Activated naive CD8-positive, alpha-beta T cell treated with anti-CD3 and anti-CD28 coated beads, Interleukin-2, amount 50 U/mL, for 16 hours (primary cell): ENCODE results near the gene CHRNA9.

Experiments used
- DNase-seq: peaks from one replicate; pipeline ENCODE4 v3.0.0-alpha.2; 2020; ENCODE audit warnings: low read depth, low spot score

CHRNA9 gene

DNA sequence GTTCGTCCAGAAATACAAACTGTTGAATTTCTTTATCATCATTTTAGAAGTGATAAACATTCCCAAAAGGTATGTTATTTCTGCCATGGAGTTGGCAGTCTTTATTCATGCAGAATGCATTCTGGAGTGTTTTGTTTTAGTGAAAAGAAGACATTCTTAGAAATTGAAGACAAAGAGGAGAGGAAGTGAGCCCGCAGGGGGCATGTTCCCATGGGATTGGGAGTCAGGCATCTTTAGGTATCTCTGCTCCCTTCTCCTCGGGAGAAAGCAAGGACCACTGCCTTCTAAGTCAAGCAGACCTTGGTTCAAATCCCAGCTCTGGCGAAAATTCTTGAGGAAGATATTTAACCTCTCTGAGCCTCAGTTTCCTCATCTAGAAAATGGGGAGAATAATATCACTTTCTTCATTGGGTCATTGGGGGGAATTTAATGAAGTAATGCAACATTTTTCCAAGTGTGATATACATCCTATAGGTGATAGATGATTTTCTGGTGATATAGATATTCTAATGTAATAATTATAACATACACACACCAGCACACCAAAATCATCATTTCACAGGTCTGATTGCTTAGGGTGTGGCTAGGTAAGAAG is 26.5 kb upstream of the CHRNA9 start:
- DNase-seq, result no peak

DNA sequence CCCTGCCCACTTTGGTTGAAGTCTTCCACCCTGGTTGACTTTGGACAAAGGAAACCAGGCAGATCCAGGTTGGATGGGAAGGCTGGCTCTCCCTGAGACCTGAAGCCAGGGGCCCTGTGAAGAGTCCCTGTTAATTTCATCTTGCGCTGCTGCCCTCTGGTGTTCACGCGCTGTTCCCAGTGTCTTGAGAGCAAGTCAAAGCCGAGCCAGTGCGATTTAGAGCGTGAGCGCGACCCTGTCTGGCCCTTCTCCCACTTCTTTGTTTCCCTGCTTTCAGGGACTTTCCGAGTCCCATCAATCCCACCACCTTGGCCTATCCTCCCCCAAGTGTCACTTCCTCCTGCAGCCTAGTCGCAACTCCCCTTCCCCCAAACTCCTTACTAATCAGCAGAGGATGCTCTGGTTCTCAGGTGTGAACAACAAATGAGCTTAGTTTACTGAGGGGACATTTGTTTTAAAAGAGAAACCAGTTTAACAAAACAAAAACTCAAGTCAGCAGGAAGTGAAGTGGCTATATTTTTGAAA is 25.8 kb upstream of the CHRNA9 start:
- peak; percentile 76 for DNase-seq

DNA sequence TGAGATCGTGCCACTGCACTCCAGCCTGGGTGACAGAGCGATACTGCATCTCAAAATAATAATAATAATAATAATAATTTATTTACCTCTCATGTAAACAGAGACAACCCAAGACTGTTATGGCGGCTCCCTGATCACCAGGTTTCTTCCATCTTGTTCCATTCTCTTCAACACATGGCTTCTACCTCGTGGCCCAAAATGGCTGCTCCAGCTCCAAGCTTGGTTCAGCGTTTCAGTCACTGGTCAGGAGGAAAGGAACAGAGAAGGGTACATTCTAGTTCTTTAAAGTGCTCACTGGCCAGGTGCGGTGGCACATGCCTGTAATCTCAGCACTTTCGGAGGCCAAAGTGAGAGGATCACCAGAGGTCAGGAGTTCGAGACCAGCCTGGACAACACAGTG is 24.9 kb upstream of the CHRNA9 start:
- no peak for DNase-seq

GRCh38 chr4:40311811-40312346 is 23.3 kb upstream of the CHRNA9 start:
- DNase-seq, result no peak

- no peak for DNase-seq
Observed at GRCh38 chr4:40314951-40315350, 20.2 kb upstream of the CHRNA9 start.

DNA sequence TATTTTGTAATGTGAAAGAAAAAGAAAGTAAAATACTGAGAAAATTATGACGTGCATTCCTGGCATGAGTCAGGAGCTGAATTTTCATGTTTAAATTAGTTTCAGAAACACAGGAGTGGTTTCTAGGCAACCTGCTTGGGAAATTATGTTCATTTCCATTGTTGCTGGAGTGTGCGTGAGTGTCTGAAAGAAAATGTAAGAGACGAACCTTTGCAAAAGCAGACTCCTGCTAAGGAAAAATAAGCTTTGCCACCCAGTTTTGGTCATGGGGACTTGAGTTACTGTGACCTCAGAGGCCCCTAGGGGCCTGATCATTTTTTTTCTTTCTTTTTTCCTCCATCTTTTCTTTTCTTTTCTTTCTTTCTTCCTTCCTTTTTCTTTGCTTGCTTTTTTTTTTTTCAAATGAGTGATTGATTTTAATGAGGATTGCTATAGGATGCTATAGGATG is 18.8 kb upstream of the CHRNA9 start:
- DNase-seq, result peak; percentile 19

DNA sequence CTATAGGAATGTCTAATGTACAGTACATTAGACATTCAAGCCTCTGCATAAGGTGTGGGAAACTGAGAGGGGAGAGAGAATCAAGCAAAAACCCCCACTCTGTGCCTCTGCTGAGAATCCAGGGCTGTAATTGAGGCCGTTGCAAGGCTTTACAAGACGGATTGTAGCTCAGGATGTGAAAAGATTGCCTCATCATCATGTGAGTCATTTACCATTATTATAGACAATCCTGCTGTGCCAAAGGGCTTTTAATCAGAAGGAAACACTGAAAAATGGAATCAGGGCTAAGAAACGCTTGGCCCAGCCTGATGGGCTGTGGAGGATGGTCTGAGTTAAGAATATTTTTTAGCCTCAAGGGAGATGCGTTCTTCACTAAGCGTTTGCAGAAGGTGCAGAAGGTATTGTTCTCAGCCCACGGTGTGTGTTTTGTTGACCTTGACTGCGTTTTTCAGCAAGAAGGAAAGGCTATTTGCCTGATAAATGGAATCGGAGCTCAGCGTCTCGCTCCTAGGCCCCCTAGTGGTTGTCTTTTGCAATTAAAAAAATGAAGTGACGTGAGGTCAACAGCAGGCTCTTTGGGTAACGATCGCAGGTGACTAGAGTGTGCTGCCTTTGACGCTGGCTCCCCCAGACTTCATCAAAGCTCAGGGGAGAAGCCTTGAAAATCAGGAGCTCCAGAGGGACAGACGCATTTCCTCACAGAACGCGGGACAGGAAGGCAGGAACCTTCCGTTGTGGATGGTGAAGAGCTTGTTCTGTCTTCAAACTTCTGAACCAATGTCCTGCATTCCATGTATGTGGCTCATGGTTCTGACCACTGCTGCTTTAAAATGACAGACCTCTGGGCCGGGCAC is 18.1 kb upstream of the CHRNA9 start:
- no peak for DNase-seq

DNA sequence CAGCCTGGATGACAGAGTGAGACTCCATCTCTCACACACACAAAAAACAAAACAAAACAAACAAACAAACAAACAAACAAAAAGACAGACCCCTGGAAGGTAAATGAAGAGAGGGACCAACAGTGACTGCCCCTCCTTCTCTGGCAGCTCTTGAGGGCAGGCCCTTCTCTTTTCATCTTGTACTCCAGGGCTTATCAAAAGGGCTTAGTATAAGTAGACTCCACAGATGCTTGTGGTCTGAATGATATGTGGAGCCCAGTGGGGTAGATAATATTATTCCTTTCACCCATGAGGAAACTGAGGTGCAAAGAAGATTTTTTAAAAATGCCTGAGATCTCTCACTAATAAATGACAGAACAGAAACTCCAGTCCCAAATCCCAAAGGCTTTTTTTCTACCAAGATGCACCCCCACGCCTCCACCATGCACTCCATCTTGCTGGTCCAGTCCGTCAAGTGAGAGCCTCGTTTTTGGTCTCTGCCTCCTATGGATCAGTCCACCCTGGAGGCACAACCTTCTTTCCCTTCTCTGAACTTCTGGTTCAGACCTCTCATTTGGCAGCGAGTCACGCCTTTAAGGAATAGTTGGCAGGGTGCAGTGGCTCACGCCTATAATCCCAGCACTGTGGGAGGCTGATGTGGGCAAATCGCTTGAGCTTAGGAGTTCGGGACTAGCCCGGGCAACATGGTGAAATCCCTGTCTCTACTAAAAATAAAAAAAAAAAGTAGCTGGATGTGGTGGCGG is 17.0 kb upstream of the CHRNA9 start:
- no peak for DNase-seq

GRCh38 chr4:40321574-40322275 is 13.4 kb upstream of the CHRNA9 start:
- DNase-seq, result no peak

- DNase-seq, result no peak
Observed at GRCh38 chr4:40322811-40323210, 12.3 kb upstream of the CHRNA9 start.

GRCh38 chr4:40323866-40324265 is 11.3 kb upstream of the CHRNA9 start:
- no peak for DNase-seq

DNA sequence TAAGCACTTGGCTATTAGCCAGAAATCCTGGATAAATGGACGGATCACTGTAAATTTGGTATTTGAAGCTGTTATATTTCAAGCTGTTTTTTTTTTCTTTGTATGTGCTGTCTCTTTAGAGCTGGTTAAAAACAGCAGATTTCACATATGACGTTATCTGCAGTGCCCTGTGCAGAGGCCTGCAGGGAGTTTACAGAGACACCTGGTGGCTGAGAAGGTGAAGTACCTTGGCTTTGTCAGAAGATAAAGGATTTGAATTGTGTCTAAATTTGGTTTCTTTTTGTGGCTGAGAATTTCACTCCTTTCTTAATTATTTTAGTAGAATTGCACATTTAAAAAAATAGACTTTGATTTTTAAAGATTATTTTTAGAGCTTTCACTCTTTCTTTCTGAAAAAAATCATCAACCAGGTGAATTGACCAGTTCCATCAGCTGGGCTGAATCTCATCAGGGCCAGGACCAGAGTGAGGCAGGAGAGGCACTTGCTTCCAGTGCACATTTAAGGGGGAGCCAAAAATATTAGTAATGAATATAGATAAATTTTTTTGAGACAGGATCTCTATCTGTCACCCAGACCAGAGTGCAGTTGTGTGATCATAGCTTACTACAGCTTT is 9.6 kb upstream of the CHRNA9 start:
- DNase-seq, result no peak

- DNase-seq, result no peak
Observed at GRCh38 chr4:40327340-40327739, 7.8 kb upstream of the CHRNA9 start.

GRCh38 chr4:40328383-40328782 is 6.8 kb upstream of the CHRNA9 start:
- DNase-seq, result no peak

DNA sequence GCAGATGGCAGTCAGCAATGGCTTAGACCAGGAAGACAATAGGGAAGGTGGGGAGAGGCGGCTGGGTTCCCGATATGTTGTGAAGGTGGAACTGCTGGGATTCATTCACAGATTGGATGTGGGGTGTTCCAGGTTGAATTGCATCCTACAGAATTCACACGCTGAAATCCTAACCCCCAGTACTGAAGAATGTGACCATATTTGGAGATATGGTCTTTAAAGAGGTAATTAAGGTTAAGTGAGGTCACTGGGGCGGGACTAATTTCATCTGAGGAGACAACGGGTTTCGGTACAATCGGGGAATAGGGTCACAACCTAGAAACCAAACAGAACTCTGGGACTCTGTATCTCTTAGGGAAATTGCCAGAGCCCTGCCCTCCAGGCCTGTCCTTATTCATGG is 5.3 kb upstream of the CHRNA9 start:
- no peak for DNase-seq

DNA sequence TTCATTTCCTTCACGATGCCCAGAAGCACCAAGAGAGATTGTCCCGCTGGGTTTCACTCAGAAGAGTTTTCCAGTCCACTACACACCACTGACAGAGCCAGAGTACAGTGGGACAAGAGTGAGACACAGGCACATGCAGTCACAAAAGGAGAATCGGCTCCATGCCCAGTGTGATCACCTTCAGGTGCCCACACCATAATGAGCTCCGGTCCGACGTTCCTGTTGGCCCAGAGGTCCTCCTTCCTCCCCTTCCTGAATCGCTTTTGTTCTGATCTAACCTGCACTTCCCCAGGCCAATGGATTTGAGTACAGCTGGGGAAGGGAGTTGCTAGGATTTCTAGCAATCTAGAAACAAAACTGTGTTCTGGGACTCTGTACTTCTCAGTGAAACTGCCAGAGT is 4.6 kb upstream of the CHRNA9 start:
- no peak for DNase-seq

DNA sequence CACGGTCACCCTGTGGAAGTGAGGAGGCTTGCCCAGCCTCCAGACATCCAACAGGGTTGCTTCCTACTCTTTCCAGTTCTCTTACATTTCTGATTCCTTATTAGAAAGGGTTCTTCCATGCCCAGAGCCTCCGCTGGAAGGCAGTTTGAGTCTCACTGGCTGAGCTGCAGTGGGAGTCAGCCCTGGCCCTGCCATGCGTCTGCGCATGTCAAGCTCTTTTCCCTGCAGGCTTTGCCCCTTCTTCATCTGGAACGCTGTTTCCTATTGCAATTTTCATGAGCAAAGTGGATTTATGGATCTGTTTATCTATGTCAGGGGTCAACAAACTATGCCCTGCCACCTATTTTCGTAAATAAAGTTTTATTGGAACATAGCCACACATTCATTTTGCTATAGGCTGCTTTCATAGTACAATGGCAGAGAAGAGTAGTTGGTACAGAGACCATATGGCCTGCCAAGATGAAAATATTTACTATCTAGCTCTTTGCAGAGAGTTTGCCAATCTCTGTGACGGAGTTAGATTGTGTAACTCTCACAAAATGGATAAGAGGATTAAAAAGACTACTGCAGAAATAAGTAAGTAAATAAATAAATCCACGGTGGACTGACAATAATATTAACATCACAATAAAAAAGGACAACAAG is 3.9 kb upstream of the CHRNA9 start:
- DNase-seq, result no peak

DNA sequence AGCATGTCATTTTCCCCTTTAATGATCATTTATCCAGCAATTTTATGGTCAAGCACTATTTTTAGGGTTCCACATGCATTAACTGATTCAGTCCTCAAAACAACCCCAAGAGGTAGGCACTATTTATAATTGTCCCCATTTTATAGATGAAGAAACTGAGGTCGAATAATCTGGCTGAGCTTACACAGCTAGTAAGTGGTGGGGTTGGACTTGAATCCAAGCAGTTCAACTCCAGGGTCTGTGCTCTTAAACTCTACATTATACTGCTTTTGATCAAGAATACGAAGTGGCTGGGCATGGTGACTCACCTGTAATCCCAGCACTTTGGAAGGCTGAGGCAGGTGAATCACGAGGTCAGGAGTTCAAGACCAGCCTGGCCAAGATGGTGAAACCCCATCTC is 3.2 kb upstream of the CHRNA9 start:
- no peak for DNase-seq

DNA sequence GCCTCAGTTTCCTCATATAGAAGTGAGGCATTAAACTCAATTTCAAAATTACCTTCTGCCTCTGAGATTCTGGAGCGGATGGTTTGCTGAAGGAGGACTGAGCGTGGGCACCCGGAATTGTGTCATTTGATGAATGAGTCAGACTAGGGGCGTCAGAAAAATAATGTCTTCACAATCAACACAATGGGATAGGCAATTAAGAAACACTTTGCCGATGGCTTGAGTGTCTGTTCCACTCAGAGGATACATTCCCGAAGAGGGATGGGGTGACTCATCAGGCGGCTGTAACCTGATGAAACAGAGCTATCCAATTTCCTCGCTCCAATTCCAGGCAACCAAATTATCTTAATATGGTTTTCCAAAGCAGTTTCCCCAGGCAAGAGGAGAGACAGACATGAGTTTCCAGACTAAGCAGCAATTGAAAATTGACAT is 1.2 kb upstream of the CHRNA9 start:
- no peak for DNase-seq

GRCh38 chr4:40335525-40335894 is 377 bp downstream of the CHRNA9 start:
- DNase-seq, result no peak

GRCh38 chr4:40337051-40337450 is 1.9 kb downstream of the CHRNA9 start:
- no peak for DNase-seq
